Measurements from ENCODE around the gene COL5A1. TPM values are rescaled to one million over a fixed set of nuclear protein-coding genes. Genes with fewer than 3 reads are reported as not detected.

Gene COL5A1
- polyA plus RNA-seq, 3 donors, result 81.2 to 128 (median 113) TPM

DNA sequence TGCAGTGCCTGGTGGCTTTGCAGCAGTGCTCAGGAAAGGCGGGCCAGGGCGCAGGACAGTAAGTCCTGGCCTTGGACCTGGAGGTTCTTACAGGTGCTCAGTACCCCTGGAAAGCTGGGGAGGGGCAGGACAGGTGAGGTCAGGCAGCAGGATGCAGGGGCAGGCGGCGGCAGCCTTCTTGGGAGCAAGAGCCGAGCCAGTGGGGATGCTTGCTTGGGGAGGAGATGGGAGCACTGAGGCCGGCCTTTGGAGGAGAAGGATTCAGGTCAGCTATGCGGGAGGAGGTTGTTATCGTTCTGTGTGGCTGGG lies 98.0 kb downstream of the COL5A1 start:
- no peak for DNase-seq (ENCODE audit: extremely low read depth in 1 of 11, low read depth in 9 of 11, low spot score in 4 of 11)

DNA sequence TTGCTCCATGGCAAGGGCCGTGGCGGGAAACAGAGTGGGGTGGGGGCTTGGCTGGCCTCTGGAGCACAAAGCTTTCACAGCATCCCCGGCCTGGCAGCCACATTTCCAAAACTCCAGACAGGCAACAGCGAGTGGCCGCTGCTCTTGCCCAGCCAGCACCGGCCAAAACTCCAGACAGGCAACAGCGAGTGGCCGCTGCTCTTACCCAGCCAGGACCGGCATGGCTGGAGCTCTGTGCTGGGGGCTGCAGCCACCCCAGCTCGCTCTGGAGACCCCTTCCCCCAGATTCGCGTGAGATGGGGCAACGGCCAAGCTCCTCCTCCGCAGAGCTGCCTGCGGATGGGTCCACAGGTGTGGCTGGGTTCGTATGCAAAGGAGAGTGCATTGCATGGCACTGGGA lies 98.5 kb downstream of the COL5A1 start:
- no peak for DNase-seq (ENCODE audit: extremely low read depth in 1 of 11, low read depth in 9 of 11, low spot score in 4 of 11)

DNA sequence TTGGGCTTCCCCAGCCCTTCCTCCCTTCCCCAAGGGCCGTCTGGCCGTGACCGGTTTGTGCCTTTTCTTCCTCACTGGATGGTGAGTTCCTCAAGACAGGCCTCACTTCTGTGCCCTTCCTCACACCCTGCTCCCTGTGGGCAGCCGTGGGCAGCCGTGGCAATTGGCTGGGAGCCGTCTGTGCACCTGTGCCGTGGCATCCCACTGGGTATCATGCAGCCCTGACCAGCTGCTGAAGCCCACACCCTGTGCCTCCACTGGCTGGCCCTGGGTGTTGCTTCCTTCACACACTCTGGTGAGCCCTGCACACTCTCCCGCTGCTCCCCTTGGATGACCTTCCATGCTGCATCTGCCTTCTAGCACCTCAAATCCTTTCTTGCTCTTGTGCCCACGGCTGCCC lies 100.2 kb downstream of the COL5A1 start:
- no peak for DNase-seq (ENCODE audit: extremely low read depth in 1 of 11, low read depth in 9 of 11, low spot score in 4 of 11)

DNA sequence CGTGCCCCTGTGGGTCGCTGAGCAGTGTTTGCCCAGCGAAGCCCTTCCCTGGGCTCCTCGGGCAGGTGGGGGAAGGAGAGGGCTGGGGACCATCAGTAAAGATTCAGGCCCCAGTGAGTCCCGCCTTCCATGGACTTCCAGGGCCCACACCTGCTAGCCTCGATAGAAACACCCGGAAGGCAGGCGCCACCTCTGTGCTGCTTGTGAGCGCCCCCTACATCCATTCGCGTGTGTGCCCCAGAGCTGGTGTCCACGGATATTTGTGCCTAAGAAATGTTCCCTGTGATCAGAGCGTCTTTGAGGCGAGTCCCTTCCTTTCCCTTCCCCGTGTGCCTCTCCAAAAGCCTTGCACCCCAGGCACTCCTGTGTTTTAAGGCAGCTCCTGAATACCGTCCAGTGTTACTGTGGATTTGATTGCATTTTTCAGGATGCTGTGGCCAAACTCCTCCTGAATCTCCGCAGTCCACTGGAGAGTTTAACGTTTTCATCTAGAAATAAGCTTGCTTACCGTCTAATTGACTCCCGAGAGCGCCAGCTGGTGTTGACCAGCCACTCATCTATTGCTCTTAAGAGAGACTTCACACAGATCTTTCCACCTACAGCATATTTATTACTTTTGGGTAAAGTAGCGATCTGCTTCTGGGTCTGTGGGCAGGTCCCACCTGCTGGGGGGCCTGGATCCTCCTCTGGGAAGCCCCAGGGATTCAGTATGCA lies 101.4 kb downstream of the COL5A1 start:
- DNase-seq (ENCODE audit: extremely low read depth in 1 of 11, low read depth in 9 of 11, low spot score in 4 of 11), result no peak

DNA sequence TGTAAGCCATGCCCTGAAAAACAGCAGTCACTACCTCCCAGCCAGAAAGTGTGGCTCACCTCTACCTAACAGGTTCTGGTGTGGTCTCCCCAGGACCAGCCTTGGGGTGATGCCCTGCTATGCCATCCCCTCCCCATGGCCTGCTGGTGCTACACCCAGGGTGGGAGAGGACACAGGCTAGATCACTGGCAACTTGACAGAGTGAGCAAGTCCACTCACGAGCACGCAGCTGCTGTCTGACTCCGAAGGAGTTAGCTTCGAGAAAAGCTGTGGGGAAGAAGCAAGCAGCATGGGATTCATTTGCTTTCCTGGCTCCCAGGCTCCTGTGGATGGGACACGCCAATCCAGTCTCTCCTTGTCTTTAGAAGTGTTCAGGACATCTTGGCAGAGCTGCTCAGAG lies 102.2 kb downstream of the COL5A1 start:
- no peak for DNase-seq (ENCODE audit: extremely low read depth in 1 of 11, low read depth in 9 of 11, low spot score in 4 of 11)

DNA sequence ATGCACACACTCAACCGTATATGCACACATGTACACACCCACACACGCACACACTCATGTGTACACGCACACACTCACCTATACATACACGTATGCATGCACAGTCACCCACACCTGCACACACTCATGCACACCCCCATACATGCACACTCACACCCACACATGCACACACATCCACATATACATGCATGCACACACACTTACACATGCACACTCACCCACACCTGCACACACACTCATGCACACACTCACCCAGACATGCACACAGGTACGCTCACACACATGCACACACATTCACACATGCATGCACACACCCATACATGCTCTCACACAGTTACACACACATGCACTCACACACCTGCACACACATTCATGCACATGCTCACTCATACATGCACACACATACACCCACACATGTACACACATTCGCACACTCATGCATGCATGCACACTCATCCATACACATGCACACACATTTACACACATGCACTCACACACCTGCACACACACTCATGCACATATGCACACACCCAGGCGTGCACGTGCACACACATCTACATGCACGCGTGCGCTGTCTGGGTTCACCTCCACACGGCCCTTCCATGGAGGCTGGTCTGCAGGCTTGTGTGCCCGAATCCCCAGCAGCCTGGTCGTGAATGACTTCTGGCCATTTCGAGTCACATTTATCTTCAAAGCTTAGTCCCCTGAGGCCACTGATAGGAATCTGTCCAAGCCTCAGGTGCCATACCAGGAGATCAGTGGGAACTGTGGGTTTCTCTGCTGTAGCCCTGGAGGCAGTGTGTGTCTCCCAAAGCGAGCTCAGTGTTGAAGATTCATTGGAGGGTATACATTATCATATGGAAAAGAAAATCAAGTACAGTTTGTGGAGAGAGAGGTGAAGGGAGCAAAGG lies 103.0 kb downstream of the COL5A1 start:
- no peak for DNase-seq (ENCODE audit: extremely low read depth in 1 of 11, low read depth in 9 of 11, low spot score in 4 of 11)

DNA sequence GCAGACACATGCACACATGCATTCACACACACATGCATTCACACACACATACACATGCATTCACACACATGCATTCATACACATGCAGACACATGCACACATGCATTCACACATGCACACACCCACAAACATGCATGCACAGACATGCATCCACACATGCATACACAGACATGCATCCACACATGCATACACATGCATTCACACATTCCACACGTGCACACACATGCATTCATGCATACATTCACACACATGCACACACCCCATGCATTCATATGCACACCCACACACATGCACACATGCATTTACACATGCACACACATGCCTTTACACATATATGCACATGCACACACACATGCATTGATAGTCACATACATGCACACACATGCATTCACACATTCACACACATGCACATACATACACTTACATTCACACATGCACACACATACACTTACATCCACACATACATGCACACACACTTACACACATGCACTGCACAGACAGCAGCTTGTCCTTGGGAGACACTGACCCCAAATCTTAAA lies 106.4 kb downstream of the COL5A1 start:
- no peak for DNase-seq (ENCODE audit: extremely low read depth in 1 of 11, low read depth in 9 of 11, low spot score in 4 of 11)

DNA sequence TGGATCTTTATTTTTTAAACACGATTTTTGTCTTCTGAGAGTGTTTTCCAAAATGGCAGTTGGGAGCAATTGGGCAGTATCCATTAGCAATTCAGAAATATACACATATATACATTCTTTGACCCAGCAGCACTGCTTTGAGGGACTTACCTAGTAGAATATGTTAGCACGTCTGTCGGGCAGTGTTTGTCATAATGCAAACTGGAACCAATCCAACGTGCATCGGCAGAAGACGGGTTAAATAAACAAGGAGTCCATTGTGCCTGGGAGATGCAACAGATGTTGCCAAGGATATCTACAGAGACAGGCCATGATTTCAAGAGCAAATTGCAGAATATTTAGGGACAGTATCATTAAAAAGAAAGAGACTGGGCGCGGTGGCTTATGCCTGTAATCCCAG lies 107.0 kb downstream of the COL5A1 start:
- DNase-seq (ENCODE audit: extremely low read depth in 1 of 11, low read depth in 9 of 11, low spot score in 4 of 11), result no peak

DNA sequence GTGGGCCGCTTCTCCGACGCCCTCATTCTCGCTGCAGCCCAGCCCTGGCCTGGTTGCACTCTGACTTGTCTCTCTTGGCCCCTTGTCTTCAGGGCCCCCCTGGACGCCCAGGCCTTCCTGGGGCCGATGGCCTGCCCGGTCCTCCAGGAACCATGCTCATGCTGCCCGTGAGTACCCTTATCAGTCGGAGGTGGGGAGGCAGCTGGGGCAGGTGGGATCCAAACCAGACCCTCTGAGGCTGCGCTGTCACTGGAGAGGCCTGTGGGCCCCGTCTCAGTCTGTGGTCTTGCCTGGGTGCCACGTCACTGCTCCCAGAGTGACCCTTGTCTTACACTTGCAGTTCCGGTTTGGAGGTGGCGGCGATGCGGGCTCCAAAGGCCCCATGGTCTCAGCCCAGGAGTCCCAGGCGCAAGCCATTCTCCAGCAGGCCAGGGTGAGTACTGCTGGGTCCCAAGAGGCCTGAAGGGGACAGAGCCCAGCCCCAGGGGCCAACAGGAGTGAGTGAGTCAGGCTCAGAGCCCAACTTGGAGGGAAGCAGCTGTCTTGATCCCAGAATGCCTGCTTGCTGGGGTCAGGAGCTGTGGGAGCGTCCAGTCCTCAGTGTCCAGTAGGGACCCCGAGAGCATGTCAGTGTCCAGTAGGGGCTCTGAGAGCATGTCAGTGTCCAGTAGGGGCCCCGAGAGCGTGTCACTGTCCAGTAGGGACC lies 109.0 kb downstream of the COL5A1 start:
- DNase-seq (ENCODE audit: extremely low read depth in 1 of 11, low read depth in 9 of 11, low spot score in 4 of 11), result no peak

DNA sequence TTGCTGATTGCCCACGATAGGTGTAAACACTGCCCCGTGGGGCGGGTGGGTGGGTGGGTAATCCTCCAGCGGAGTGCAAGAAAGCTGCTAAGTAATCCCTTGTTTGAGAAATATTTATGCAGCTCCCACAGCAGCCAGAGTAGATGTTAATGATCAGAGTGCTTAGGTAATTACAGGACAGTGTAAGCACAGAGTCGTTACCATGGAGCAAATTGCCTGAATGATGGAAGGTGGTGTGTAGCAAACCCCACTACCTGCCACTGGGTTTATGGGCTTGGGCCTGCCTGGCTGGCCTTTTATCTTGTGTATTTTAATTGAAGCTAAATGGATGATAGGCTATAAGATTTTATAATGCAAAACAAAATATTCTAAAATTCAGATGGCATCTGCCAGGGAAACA lies 110.0 kb downstream of the COL5A1 start:
- no peak for DNase-seq (ENCODE audit: extremely low read depth in 1 of 11, low read depth in 9 of 11, low spot score in 4 of 11)

DNA sequence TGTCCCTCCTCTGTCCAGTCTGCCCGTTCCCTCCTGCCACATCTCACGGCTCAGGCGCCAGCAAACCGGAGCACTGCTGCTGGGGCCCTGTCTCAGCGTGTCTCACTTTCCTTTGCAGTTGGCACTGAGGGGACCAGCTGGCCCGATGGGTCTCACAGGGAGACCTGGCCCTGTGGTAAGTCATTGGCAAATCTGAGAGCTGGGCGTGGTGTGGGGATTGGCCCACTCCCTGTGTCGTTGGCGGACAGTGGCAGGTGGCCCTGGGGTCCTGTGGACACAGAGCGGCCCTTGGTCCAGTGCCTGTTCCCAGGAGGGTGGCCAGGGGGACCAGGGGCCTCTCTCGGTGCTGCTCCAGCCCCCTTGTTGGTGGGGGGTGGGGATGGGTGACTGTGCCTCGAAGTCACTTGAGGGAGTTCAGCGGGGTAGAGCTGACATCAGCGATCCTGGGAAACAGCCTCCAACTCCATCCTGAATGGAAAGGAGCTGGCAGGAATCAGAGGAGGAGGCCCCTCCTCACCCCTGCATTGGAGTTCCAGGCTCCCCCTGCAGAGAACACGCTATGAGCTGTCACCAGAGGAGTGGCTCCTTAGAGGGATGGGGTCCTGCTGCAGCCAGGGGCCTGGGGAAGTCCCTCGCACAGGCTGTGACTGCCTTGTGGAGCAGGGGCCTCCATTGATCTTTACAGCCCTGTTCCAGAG lies 111.0 kb downstream of the COL5A1 start:
- no peak for DNase-seq (ENCODE audit: extremely low read depth in 1 of 11, low read depth in 9 of 11, low spot score in 4 of 11)

DNA sequence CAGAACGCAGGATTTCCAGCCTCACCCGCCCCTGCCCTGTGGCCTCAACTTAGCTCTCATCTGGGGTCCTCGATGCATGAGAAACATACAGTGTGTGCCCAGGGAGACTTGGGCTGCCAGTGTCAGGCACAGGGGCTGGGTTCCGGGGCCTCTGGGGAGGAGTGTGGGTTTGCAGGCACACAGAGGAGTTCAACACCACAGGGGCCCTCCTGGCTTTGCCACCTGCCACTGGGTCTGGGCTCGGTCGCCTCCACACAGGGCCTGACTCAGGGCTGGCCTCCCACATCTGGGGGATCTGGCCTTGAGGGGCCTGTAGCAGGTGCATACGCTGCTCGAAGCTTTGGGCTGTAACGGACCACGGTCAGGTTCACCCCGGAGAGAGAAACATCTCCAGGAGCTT lies 111.6 kb downstream of the COL5A1 start:
- DNase-seq (ENCODE audit: extremely low read depth in 1 of 11, low read depth in 9 of 11, low spot score in 4 of 11), result no peak

DNA sequence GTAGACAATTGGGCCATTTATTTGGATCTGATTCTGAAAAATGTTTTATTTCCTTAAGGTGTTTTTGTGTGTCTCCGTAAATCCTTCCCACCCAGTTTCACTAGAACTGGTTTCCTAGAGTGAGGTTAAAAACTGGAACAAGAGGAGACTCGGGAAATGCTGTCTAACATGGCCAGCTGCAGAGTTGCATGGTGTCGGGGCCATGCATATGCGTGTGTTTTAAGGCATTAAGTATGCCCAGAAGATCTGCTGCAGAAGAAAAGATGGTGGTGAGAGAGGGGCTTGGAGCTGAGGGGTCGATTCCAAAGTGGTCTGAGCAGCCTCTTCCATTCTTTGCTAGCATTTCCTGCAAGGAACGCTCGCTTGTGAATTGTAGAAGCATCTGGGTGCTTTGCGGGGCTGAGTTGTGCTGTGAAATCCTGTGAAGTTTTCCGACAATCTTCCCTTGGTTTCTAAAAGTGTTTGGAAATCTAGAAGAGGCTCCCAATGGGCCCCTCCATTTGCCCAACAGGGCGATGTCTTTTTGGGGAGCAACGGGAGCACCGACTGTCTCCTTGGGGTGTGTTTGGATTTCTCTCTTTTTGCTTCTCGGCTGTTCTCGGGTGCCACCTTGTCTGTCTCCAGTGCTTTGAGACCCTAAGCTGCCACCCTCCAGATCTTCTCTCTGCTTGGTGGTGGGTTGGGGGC lies 113.8 kb downstream of the COL5A1 start:
- no peak for DNase-seq (ENCODE audit: extremely low read depth in 1 of 11, low read depth in 9 of 11, low spot score in 4 of 11)

DNA sequence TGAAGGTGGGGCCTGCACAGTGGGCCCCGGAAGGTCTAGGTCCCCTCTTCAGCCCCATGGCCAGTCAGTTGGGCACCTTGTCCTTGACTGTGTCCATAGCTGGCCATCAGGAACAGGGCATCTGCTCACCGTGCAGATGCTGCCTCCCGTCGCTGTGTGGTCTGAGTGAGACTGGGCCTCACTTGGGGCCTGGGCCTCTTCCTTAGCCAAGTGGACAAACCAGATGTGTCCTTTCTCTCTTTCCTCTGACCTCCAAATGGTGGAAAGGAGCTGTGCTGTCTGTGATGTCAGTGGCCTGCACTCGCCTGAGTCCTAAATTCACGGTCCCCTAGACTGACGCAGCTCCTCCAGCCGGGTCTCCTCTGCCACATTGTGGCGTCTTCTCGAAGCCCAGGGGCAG lies 114.5 kb downstream of the COL5A1 start:
- no peak for DNase-seq (ENCODE audit: extremely low read depth in 1 of 11, low read depth in 9 of 11, low spot score in 4 of 11)

DNA sequence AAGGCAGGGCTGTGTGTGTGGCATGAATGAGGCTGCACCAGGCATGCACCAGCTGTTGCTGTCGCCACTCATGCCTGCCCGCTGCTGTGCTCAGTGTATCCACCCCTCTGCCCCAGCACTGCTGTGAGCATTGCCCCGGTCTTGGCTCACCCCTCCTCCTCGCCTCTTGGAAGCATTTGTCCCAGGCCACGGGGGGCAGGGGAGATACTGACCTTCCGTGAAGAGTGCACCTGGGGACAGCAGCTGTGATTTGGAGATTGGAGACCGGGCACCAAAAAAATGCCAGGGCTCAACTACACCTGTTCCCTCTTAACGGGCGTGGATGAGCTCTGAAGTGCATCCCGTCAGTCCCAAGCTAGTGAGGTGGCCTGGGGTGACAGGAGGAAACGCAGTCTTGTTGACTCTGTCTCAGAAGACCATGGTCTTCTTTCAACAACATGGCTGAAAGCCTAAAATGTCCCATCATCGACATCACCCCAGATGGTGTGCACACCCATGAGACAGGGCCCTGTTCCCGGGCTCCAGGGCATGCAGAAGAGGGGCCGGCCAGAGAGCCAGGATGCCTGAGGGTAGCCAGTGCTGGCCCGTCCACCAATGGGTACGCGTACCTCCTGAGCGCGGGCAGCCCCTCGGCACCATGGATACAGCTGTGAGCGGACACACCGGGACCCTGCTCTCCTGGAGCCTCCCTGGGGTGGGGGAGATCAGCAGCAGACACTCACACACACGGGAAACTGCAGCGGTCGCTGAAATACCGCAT lies 115.8 kb downstream of the COL5A1 start:
- DNase-seq (ENCODE audit: extremely low read depth in 1 of 11, low read depth in 9 of 11, low spot score in 4 of 11), result no peak

DNA sequence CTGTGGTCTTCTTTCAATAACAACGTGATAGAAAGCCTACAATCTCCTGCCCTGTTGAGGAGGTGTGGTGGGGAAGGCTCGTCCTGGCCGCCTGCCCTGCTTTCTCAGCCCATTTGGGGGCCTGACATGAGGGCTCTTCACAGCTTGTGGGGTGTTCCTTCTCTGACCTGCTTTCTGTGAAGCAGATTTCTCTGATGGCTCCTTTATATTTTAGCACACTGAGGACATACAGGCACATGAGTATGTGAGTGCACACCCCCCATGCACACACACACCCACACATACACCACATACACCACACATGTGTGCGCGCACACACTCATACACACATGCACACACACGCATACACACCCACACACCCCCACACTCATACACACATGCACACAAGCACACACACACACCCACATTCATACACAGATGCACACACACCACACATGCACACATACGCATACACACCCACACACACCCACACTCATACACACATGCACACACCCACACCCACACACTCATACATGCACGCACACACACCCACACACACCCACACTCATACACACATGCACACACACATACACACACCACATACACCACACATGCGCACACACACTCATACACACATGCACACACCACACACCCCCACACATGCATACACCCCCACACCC lies 117.5 kb downstream of the COL5A1 start:
- DNase-seq (ENCODE audit: extremely low read depth in 1 of 11, low read depth in 9 of 11, low spot score in 4 of 11), result no peak

DNA sequence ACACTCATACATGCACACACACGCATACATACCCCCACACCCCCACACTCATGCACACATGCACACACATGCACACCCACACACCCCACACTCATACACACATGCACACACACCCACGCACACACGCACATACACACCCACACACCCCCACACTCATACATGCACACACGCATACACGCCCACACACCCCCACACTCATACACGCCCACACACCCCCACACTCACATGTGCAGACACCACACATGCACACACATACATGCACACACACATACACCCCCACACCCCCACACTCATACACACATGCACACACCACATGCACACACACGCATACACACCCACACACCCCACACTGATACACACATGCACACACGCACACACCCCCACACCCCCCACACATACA lies 118.3 kb downstream of the COL5A1 start:
- no peak for DNase-seq (ENCODE audit: extremely low read depth in 1 of 11, low read depth in 9 of 11, low spot score in 4 of 11)
